SJCRH30 (cell line): Measurements from ENCODE around the gene SPATA16. TPM values are rescaled to one million over a fixed set of nuclear protein-coding genes. Genes with fewer than 3 reads are reported as not detected.
"Not testable (repeated sequence)": the region's sequence is repeated elsewhere in the genome, so short reads cannot be mapped to it uniquely, and the experiment has no call there.

Source experiments
- DNase-seq, 2 experiments: peaks; one replicate each; pipeline ENCODE4 v3.0.0-alpha.2; 2015 to 2020
- H3K27ac ChIP-seq: fragments of 250-450 bp; sonication (Bioruptor Pico); 2 replicates; pipeline ENCODE4 v1.5.1; 2020; ENCODE audit warnings: mild to moderate bottlenecking, moderate library complexity
- H3K27me3 ChIP-seq: fragments of 250-450 bp; sonication (Bioruptor Pico); 2 replicates; pipeline ENCODE4 v1.5.1; 2020; ENCODE audit warnings: mild to moderate bottlenecking, moderate library complexity
- H3K36me3 ChIP-seq: fragments of 250-450 bp; sonication (Bioruptor Pico); 2 replicates; pipeline ENCODE4 v1.5.1; 2020; ENCODE audit warnings: mild to moderate bottlenecking, moderate library complexity
- H3K4me1 ChIP-seq: fragments of 250-450 bp; sonication (Bioruptor Pico); 2 replicates; pipeline ENCODE4 v1.5.1; 2020; ENCODE audit warnings: mild to moderate bottlenecking, moderate library complexity
- H3K4me3 ChIP-seq: fragments of 250-450 bp; sonication (Bioruptor Pico); 2 replicates; pipeline ENCODE4 v1.5.1; 2020; ENCODE audit warnings: mild to moderate bottlenecking, moderate library complexity
- H3K9me3 ChIP-seq: fragments of 250-450 bp; sonication (Bioruptor Pico); replicated peaks from 2 replicates; pipeline ENCODE4 v1.5.1; 2020; ENCODE audit warnings: mild to moderate bottlenecking, moderate library complexity
- total RNA-seq: library from RNA; depleted of rRNA; stranded (reverse); fragments of >200 nt; shearing (Covaris generic); gene quantifications from 2 replicates; pipeline ENCODE4 v1.2.3, GENCODE V29; 2014; rRNA removed

The SPATA16 gene, protein sequence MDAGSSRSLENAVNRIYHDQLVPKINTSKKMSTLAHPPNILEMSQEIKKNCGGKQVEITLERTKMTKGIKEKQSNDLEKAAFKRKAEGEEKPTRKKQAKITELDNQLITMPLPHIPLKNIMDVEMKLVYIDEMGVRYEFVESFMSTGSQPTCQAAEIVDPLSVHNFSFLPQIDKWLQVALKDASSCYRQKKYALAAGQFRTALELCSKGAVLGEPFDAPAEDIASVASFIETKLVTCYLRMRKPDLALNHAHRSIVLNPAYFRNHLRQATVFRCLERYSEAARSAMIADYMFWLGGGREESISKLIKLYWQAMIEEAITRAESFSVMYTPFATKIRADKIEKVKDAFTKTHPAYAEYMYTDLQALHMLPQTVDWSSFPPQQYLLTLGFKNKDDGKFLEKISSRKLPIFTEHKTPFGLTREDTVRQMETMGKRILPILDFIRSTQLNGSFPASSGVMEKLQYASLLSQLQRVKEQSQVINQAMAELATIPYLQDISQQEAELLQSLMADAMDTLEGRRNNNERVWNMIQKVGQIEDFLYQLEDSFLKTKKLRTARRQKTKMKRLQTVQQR
- not detected in 2 replicates for total RNA-seq

DNA sequence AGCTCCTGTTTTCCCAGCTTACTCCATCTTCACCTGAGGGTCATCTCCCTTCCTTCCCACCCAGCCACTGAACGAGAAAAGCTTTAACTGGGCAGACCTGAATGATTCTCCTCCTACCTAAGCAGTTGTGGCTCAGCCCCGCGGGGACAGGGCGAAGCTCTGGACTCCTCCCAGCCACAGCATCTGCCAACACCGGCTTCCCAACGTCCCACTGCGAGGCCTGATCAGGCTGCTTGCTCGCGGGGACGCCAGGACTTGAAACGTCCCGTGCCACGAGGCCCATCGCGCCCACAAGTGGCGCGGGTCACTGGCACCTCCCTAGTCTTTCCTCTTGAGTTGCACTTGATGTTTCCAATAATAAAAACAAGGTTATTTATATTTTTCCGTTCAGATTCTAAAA is at the start of gene SPATA16:
Gene SPATA16 (minus strand): TSS at position 250 of the 400 bp plus-strand sequence. CDS start 23,504 bp downstream, outside the sequence.
- no peak for DNase-seq
- Histone ChIP-seq H3K4me1 (no peaks in the 10 kb centered on the region), H3K4me3 (no peak within 1 kb of the TSS), H3K36me3 (no peaks in the 10 kb centered on the region), H3K27ac (no peak within 1 kb of the TSS), H3K9me3 (no peaks in the 10 kb centered on the region), H3K27me3 (no peaks in the 10 kb centered on the region)

DNA sequence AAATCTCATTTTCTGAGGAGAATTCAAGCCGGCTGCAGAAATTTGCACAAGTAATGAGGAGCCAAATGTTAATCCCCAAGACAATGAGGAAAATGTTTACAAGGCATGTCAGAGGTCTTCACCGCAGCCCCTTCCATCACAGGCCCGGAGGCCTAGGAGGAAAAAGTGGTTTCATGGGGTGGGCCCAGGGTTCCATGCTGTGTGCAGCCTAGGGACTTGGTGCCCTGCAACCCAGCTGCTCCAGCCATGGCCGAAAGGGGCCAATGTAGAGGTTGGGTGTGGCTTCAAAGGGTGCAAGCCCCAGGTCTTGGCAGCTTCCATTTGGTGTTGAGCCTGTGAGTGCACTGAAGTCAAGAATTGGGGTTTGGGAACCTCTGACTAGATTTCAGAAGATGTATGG is 42.0 kb upstream of the SPATA16 start:
- H3K27me3 ChIP-seq, H3K9me3 ChIP-seq, DNase-seq, H3K27ac ChIP-seq, H3K4me3 ChIP-seq, H3K36me3 ChIP-seq, H3K4me1 ChIP-seq: not testable (repeated sequence)

DNA sequence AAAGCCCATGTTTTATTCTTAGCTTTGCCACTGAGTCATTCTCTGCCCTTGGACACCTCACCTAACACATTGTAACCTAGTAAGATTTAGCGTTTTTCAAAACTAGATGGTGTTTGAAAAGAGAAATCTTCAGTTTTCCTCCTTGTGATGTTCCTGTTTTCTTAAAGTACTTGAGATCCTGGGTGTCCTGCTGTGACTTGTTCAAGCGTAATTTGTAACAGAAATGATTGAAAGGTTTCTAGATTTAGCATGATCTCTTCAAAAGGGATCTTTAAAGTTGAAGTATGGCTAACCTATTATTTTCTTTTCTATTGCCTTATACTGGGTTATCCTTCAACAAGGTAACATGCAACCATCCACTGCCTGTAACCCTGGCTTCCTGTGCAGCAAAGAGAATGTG is 32.6 kb upstream of the SPATA16 start:
- DNase-seq: no peak
- Histone ChIP-seq H3K27me3 (no peaks in the 10 kb centered on the region), H3K4me3 (no peak overlapping the region), H3K9me3 (no peaks in the 10 kb centered on the region), H3K36me3 (no peaks in the 10 kb centered on the region), H3K27ac (no peak overlapping the region), H3K4me1 (no peaks in the 10 kb centered on the region)

DNA sequence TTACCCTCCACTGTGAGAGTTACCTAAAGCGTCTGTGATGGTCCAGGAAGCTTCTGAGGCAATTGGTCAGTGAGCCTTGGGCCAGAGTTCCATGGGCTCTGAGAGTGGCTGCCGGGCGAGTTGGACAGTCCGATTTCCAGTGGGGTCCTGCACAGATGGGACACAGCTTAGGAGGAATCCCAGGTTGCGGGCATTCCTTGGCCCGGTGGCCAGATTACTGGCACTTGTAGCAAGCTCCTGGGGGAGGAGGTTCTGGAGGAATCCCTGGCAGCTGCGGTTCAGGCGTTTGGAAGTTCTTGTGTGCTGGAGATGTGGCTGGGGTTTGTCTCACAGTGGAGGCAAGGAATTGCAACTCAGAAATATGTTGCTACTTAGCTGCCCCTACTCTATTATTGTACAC is 18.1 kb upstream of the SPATA16 start:
- H3K4me3 ChIP-seq, H3K27me3 ChIP-seq, DNase-seq, H3K36me3 ChIP-seq, H3K27ac ChIP-seq, H3K9me3 ChIP-seq, H3K4me1 ChIP-seq: not testable (repeated sequence)

DNA sequence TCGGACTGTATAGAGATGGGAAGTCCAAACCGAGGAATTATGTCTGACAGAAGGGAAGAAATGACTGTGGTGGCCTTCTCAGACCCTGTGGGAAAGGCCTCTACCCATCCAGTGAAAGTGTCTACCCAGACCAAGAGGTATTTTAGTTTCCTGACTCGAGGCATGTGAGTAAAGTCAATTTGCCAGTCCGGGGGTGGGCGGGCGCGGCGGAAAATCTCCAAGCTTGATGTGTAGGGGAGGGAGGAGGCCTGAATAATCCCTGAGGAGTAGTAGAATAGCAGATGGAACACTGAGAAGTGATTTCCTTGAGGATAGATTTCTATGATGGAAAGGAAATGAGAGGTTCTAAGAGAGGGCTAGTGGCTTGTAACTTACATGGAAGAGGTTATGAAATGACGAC is 15.5 kb upstream of the SPATA16 start:
- H3K27ac ChIP-seq, H3K4me1 ChIP-seq, H3K4me3 ChIP-seq, DNase-seq, H3K36me3 ChIP-seq, H3K27me3 ChIP-seq, H3K9me3 ChIP-seq: not testable (repeated sequence)

DNA sequence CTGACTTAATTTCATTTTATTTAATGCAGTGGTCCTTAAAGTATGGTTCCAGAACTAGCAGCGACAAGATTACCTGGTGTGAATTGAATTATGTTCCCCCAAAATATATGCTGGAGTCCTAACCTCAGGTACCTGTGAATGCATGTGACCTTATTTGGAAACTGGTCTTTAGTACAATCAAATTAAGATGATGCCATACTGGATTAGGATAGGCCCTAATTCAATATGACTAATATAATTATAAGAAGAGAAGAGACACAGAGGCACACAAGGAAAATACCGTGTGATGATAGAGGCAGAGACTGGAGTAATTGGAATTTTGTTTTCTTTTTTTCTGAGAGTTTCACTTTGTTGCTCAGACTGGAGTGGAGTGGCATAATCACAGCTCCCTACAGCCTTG is 12.6 kb upstream of the SPATA16 start:
- no peaks in the 10 kb centered on the region for H3K9me3 ChIP-seq
- H3K36me3 ChIP-seq: no peaks in the 10 kb centered on the region
- no peak for DNase-seq
- no peak overlapping the region for H3K4me3 ChIP-seq
- no peaks in the 10 kb centered on the region for H3K27me3 ChIP-seq
- H3K4me1 ChIP-seq: no peaks in the 10 kb centered on the region
- no peak overlapping the region for H3K27ac ChIP-seq

DNA sequence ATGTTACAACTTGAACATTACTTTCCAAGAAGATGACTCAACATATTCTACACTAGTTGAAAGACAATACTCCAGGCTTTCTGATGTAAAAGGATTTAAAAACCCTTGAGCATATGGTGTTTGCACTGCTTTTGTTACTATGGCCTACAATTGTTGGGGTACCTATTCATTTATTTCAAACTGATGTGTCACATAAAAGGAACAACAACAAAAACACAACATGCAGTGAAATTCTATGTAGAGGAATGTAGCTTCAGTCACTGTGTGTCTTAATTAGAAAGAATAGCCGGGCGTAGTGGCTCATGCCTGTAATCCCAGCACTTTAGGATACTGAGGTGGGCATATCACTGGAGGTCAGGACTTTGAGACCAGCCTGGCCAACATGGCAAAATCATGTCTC is 1.6 kb downstream of the SPATA16 start:
- Histone ChIP-seq H3K4me3 (no peak overlapping the region), H3K27ac (no peak overlapping the region), H3K4me1 (no peaks in the 10 kb centered on the region), H3K36me3 (no peaks in the 10 kb centered on the region), H3K9me3 (no peaks in the 10 kb centered on the region), H3K27me3 (no peaks in the 10 kb centered on the region)
- DNase-seq: no peak

DNA sequence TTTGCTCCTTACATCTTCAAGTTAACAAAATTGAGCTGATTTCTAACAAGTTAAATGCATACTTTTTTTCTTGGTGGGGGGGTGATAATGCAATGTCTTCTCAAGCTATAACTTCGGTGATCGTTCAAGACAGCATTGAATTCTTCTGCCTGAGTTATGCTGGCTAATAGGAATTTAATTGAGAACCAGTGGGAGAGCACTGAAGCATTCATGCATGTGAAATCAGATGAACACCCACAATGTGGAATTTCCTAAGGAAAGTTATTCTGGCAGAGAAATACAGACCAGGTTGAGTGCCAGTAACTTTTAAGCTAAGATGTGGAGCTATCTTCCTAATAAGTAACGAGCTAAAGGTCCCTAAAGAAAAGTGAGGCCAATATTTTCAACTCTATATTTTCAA is 3.0 kb downstream of the SPATA16 start:
- Histone ChIP-seq H3K4me1 (no peaks in the 10 kb centered on the region), H3K36me3 (no peaks in the 10 kb centered on the region), H3K27ac (no peak overlapping the region), H3K9me3 (no peaks in the 10 kb centered on the region), H3K4me3 (no peak overlapping the region), H3K27me3 (no peaks in the 10 kb centered on the region)
- no peak for DNase-seq

DNA sequence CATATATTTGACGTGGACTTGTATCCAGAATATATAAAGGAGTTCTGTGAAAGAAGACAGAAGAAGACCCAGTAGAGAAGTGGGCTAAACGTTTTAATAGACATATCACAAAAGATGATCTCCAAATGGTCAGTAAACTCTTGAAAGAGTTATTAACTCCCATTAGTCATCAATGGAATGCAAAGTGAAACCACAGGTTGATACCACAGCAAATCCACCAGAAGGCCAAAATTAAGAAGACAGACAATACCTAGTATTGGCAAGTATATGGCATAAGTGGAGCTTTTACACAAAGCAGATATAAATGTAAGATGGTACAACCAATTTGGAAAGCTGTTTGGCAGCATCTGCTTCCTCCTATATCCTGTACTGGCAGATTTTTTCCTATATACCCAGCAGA is 6.0 kb downstream of the SPATA16 start:
- H3K4me3 ChIP-seq: no peak overlapping the region
- no peaks in the 10 kb centered on the region for H3K27me3 ChIP-seq
- H3K4me1 ChIP-seq: no peaks in the 10 kb centered on the region
- H3K36me3 ChIP-seq: no peaks in the 10 kb centered on the region
- no peak for DNase-seq
- H3K27ac ChIP-seq: no peak overlapping the region
- H3K9me3 ChIP-seq: no peaks in the 10 kb centered on the region

DNA sequence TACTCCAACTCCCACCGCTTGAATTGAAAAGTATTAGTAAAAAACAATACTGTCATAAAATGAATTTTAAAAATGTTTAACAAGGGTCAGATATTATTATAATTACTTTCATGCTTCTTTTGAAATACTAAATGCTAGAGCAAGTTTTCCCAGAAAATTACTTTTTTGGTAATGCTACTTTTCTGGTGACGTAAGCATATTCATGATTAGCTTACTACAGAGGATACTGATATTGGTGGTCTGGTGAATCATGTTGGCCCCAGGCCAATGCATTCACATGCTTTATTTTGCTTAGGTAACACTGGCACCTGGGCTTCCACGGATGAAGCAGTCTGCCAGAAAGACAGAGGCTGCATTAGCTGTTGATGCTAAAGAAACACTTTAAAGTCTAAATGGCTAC is 12.4 kb downstream of the SPATA16 start:
- Histone ChIP-seq H3K4me3 (no peak overlapping the region), H3K4me1 (no peaks in the 10 kb centered on the region), H3K27me3 (no peaks in the 10 kb centered on the region), H3K9me3 (no peaks in the 10 kb centered on the region), H3K36me3 (no peaks in the 10 kb centered on the region), H3K27ac (no peak overlapping the region)
- no peak for DNase-seq

DNA sequence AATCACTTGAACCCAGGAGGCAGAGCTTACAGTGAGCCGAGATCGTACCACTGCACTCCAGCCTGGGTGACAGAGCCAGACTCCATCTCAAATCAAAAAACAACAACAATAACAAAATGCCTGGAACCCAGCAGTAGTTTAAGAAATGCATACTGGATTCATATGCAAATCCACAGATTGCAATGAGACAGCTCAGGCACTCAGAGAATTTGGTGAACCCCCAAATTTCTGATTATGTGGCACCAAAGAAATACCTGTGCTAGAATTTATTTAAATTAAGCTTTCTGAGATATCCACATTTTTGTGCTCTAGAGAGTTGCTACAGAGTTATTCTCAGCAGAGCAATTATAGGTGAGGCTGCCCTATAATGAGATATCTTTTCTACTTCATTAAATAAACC is 29.7 kb downstream of the SPATA16 start:
- no peaks in the 10 kb centered on the region for H3K27me3 ChIP-seq
- H3K36me3 ChIP-seq: no peaks in the 10 kb centered on the region
- H3K9me3 ChIP-seq: no peaks in the 10 kb centered on the region
- no peak overlapping the region for H3K4me3 ChIP-seq
- no peak for DNase-seq
- H3K27ac ChIP-seq: no peak overlapping the region
- no peaks in the 10 kb centered on the region for H3K4me1 ChIP-seq

DNA sequence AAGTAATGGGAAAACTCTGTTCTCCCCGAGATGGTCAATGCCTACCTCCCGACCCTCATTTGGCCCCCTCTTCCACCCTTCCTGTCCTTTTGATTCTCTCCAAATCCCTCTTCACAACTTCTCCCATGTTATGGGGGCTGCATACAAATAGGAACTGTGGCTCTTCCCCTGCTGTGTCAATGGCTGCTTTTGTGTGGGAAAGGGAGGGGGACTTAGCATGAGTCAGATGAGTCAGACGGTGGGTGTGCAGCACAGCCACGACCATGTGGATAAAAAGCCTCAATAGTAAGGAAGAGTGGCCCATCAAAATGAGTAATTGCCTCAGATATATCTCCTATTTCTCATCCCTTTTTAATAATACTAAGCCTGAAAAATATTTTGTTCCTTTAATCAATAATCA is 31.9 kb downstream of the SPATA16 start:
- Histone ChIP-seq H3K4me1 (no peaks in the 10 kb centered on the region), H3K27me3 (no peaks in the 10 kb centered on the region), H3K4me3 (no peak overlapping the region), H3K36me3 (no peaks in the 10 kb centered on the region), H3K9me3 (no peaks in the 10 kb centered on the region), H3K27ac (no peak overlapping the region)
- peak; percentile 1 to 6 for DNase-seq

DNA sequence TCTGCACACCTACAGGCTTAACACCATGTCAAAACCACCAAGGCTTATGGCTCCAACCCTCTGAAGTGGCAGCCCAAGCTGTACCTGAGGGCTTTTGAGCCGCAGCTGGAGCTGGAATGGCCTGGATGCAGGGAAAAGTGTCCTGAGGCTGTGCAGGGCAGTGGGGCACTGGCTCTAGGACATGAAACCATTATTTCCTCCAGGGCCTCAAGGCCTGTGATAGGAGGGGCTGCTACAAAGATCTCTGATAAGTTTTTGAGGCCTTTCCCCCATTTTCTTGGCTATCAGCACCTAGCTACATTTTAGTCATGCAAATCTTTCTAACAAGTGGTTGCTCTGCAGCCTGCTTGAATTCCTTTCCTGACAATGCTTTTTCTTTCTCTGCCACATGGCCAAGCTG is 37.6 kb downstream of the SPATA16 start:
- Histone ChIP-seq H3K36me3 (no peaks in the 10 kb centered on the region), H3K27me3 (no peaks in the 10 kb centered on the region), H3K4me1 (no peaks in the 10 kb centered on the region), H3K27ac (no peak overlapping the region), H3K9me3 (no peaks in the 10 kb centered on the region), H3K4me3 (no peak overlapping the region)
- DNase-seq: no peak

DNA sequence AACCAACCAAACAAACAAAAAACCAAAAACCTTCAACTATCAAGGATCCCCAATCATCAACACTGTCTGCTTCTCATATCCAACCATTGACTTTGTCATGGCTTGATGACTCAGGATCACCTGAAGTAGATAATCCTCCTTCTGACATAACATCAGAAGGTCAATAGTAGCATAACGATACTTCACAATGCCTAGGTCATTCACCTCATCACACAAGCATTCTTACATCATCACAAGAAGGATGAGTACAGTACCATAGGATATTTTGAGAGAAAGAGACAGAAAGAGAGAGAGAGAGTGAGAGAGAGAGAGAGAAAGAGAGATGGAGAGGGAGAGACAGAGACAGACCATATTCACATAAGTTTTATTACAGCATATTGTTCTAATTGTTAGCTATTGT is 42.1 kb downstream of the SPATA16 start:
- Histone ChIP-seq H3K36me3 (no peaks in the 10 kb centered on the region), H3K9me3 (no peaks in the 10 kb centered on the region), H3K4me1 (no peaks in the 10 kb centered on the region), H3K27me3 (no peaks in the 10 kb centered on the region), H3K27ac (no peak overlapping the region), H3K4me3 (no peak overlapping the region)
- DNase-seq: no peak

DNA sequence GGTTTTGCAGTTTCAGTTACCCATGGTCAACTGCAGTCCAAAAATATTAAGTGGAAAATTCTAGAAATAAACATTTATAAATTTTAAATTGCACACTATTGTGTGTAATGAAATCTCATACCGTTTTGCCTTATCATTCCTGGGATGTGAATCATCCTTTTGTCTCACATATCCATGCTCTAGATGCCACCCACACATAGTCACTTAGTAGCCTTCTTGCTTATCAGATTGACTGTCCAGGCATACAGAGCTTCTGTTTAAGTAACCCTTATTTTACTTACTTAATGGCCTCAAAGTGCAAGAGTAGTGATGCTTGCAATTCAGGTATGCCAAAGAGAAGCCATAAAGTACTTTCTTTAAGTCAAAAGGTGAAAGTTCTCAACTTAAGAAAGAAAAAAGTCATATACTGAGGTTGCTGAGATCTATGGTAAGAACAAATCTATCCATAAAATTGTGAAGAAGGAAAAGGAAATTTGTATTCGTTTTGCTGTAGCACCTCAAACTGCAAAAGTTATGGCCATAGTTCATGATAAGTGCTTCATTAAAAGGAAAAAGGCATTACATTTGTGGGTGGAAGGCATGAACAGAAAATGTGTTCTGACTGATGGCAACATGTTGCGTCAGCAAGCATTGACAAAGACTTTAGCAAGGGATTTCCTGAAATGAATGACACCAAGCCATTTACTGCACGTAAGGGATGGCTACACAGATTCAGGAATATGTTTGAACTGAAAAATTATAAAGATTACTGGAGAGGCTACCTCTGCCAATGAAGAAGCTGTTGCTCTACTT is 43.8 kb downstream of the SPATA16 start:
- no peak for DNase-seq
- H3K9me3 ChIP-seq: no peaks in the 10 kb centered on the region
- no peaks in the 10 kb centered on the region for H3K4me1 ChIP-seq
- H3K27me3 ChIP-seq: no peaks in the 10 kb centered on the region
- H3K4me3 ChIP-seq: no peak overlapping the region
- H3K36me3 ChIP-seq: no peaks in the 10 kb centered on the region
- no peak overlapping the region for H3K27ac ChIP-seq
